Liver (tissue), 9 donors: ENCODE measurements around the gene CDK15. TPM values are rescaled to one million over a fixed set of nuclear protein-coding genes. Genes with fewer than 3 reads are reported as not detected.

Source experiments
- DNase-seq: peaks from one replicate; pipeline ENCODE4 v3.0.0-alpha.2; 2017; ENCODE audit warnings: low spot score
- H3K27ac ChIP-seq, 2 donors: one replicate each; pipeline ENCODE4 v1.7.0; 2013; ENCODE audit warnings: inconsistent platforms in 2 of 2, low read length in 2 of 2, control low read depth in 1 of 2, low read depth in 1 of 2, mild to moderate bottlenecking in 1 of 2
- H3K27me3 ChIP-seq, 4 donors: one replicate each; pipeline versions ENCODE4 v1.6.1 to v1.7.0; 2013; ENCODE audit warnings: low read length in 3 of 4, inconsistent platforms in 1 of 4, mild to moderate bottlenecking in 1 of 4, moderate library complexity in 1 of 4; ENCODE audit not compliant: control insufficient read depth in 4 of 4, insufficient read depth in 4 of 4
- H3K36me3 ChIP-seq, 4 donors: one replicate each; pipeline versions ENCODE4 v1.6.1 to v1.7.0; 2013; ENCODE audit warnings: low read length in 3 of 4, mild to moderate bottlenecking in 3 of 4, low read depth in 1 of 4, moderate library complexity in 1 of 4; ENCODE audit not compliant: control insufficient read depth in 4 of 4, insufficient read depth in 3 of 4
- H3K4me1 ChIP-seq, 4 donors: one replicate each; pipeline versions ENCODE4 v1.6.1 to v1.7.0; 2013; ENCODE audit warnings: low read length in 3 of 4, mild to moderate bottlenecking in 3 of 4, moderate library complexity in 1 of 4; ENCODE audit not compliant: control insufficient read depth in 4 of 4, insufficient read depth in 4 of 4
- H3K4me3 ChIP-seq, 3 donors: one replicate each; pipeline versions ENCODE4 v1.6.1 to v1.7.0; 2013; ENCODE audit warnings: low read length in 3 of 3, control low read depth in 1 of 3, low read depth in 1 of 3, mild to moderate bottlenecking in 1 of 3
- H3K9ac ChIP-seq, 2 donors: one replicate each; pipeline ENCODE4 v1.7.0; 2013; ENCODE audit warnings: low read length in 2 of 2, mild to moderate bottlenecking in 2 of 2, moderate library complexity in 2 of 2, control low read depth in 1 of 2, low read depth in 1 of 2
- H3K9me3 ChIP-seq, 4 donors: one replicate each; pipeline versions ENCODE4 v1.6.1 to v1.7.0; 2013; ENCODE audit warnings: low read length in 3 of 4; ENCODE audit not compliant: control insufficient read depth in 4 of 4
- ATF3 ChIP-seq: IDR thresholded peaks from 2 replicates; pipeline ENCODE4 v1.6.1; 2016; ENCODE audit warnings: antibody characterized with exemption
- CTCF ChIP-seq: fragments of 150-350 bp; IDR thresholded peaks from 2 replicates; pipeline ENCODE4 v1.5.1; 2017; ENCODE audit warnings: improper control_type of control experiment, low read depth, low read length; ENCODE audit not compliant: missing input control
- EGR1 ChIP-seq, 2 donors: IDR thresholded peaks; 2 replicates each; pipeline ENCODE4 v1.6.1; 2016 to 2018; ENCODE audit warnings: antibody characterized with exemption in 2 of 2, low read depth in 2 of 2
- FOXA1 ChIP-seq: IDR thresholded peaks from 2 replicates; pipeline ENCODE4 v1.6.1; 2016; ENCODE audit warnings: antibody characterized with exemption
- FOXA2 ChIP-seq: IDR thresholded peaks from 2 replicates; pipeline ENCODE4 v1.6.1; 2016; ENCODE audit warnings: antibody characterized with exemption
- GABPA ChIP-seq, 2 donors: IDR thresholded peaks in 1 of 2; conservative IDR thresholded peaks in 1 of 2; 2 replicates each; pipeline ENCODE4 v1.6.1; 2016; ENCODE audit warnings: antibody characterized with exemption in 2 of 2, mild to moderate bottlenecking in 1 of 2, moderate library complexity in 1 of 2
- HNF4A ChIP-seq, 2 donors: conservative IDR thresholded peaks; 2 replicates each; pipeline ENCODE4 v1.6.1; 2016; ENCODE audit warnings: antibody characterized with exemption in 2 of 2, mild to moderate bottlenecking in 2 of 2
- HNF4G ChIP-seq: IDR thresholded peaks from 2 replicates; pipeline ENCODE4 v1.6.1; 2016; ENCODE audit warnings: antibody characterized with exemption
- JUND ChIP-seq, 2 donors: IDR thresholded peaks; 2 replicates each; pipeline ENCODE4 v1.6.1; 2016; ENCODE audit warnings: antibody characterized with exemption in 2 of 2
- MAX ChIP-seq: IDR thresholded peaks from 2 replicates; pipeline ENCODE4 v1.6.1; 2016; ENCODE audit warnings: antibody characterized with exemption
- NR2F2 ChIP-seq: IDR thresholded peaks from 2 replicates; pipeline ENCODE4 v1.6.1; 2016; ENCODE audit warnings: antibody characterized with exemption
- RAD21 ChIP-seq, 2 donors: IDR thresholded peaks; 2 replicates each; pipeline ENCODE4 v1.6.1; 2016; ENCODE audit warnings: antibody characterized with exemption in 2 of 2, mild to moderate bottlenecking in 2 of 2
- REST ChIP-seq: IDR thresholded peaks from 2 replicates; pipeline ENCODE4 v1.6.1; 2016; ENCODE audit warnings: antibody characterized with exemption, mild to moderate bottlenecking
- RXRA ChIP-seq, 2 donors: IDR thresholded peaks; 2 replicates each; pipeline ENCODE4 v1.6.1; 2017 to 2018; ENCODE audit warnings: antibody characterized with exemption in 2 of 2, mild to moderate bottlenecking in 1 of 2
- SP1 ChIP-seq: IDR thresholded peaks from 2 replicates; pipeline ENCODE4 v1.6.1; 2018; ENCODE audit warnings: antibody characterized with exemption, mild to moderate bottlenecking
- TAF1 ChIP-seq: conservative IDR thresholded peaks from 2 replicates; pipeline ENCODE4 v1.6.1; 2016; ENCODE audit warnings: antibody characterized with exemption, mild to moderate bottlenecking
- ZBTB33 ChIP-seq: IDR thresholded peaks from 2 replicates; pipeline ENCODE4 v1.6.1; 2016; ENCODE audit warnings: antibody characterized with exemption
- WGBS: extraction: QIAGEN DNeasy Blood & Tissue Kit; methylation state at CpG from one replicate; pipeline ENCODE4 v1.1.7; 2013; 5-methylcytosine and 5-hydroxymethylcytosine counted together
- polyA plus RNA-seq, 2 donors: library from polyadenylated mRNA; stranded (reverse) in 1 of 2; unstranded in 1 of 2; fragments of 200-250 nt in 1 of 2; fragments of >200 nt in 1 of 2; fragmentation: Nextera tagmentation in 1 of 2; extraction: Ambion mirVana in 1 of 2; gene quantifications; one replicate each; pipeline versions ENCODE4 v1.2.1 to v1.2.3, GENCODE V29; 2013 to 2015
- total RNA-seq, 2 donors: library from RNA; depleted of rRNA; stranded (reverse); fragments of >200 nt; gene quantifications; one replicate each; pipeline ENCODE4 v1.2.3, GENCODE V29; 2014
- donor health status: healthy.
- donor health status: healthy.
- donor health status: healthy.
- donor health status: healthy.
- donor health status: healthy.

CDK15 gene
- total and polyA plus RNA-seq, 4 donors, result under 0.01 to 0.47 (median 0.06) TPM; not detected in 1

GRCh38 chr2:201879996-201880395 is 73.7 kb downstream of the CDK15 start:
- H3K27ac ChIP-seq, result no peak overlapping the region
- H3K4me1 ChIP-seq, result no peaks in the 10 kb centered on the region
- DNase-seq, result no peak
- TF ChIP-seq ZBTB33, result no peak
- no peak for TF ChIP-seq CTCF
- no peak for TF ChIP-seq REST
- no peak for TF ChIP-seq RXRA (IDR thresholded peaks at IDR 0.05)
- TF ChIP-seq HNF4A (conservative IDR thresholded peaks at IDR 0.05), result no peak
- no peak for TF ChIP-seq HNF4G
- TF ChIP-seq GABPA (IDR thresholded peaks at IDR 0.05 in 1 of 2, conservative IDR thresholded peaks at IDR 0.05 in 1 of 2), result no peak
- no peak for TF ChIP-seq EGR1 (IDR thresholded peaks at IDR 0.05; ENCODE audit: low read depth in 2 of 2)
- no peak for TF ChIP-seq SP1
- TF ChIP-seq RAD21 (IDR thresholded peaks at IDR 0.05), result no peak
- no peak for TF ChIP-seq NR2F2
- no peak for TF ChIP-seq JUND (IDR thresholded peaks at IDR 0.05)
- no peak for TF ChIP-seq FOXA1
- no peak for TF ChIP-seq FOXA2
- TF ChIP-seq MAX, result no peak
- H3K9ac ChIP-seq, result no peak overlapping the region
- no peak overlapping the region for H3K4me3 ChIP-seq
- WGBS, result 80% methylated on average over 10 of the region's 10 CpGs
- H3K9me3 ChIP-seq, result no peaks in the 10 kb centered on the region
- peaks cover 0 to 3% (median 0%) of the 10 kb centered on the region in 4 donors for H3K27me3 ChIP-seq
- no peaks in the 10 kb centered on the region for H3K36me3 ChIP-seq

GRCh38 chr2:201880579-201880978 is 74.2 kb downstream of the CDK15 start:
- no peaks in the 10 kb centered on the region for H3K4me1 ChIP-seq
- no peak overlapping the region for H3K27ac ChIP-seq
- TF ChIP-seq TAF1, result no peak
- TF ChIP-seq HNF4A (conservative IDR thresholded peaks at IDR 0.05), result no peak
- no peak for TF ChIP-seq ATF3
- TF ChIP-seq REST, result no peak
- TF ChIP-seq FOXA1, result no peak
- TF ChIP-seq GABPA (IDR thresholded peaks at IDR 0.05 in 1 of 2, conservative IDR thresholded peaks at IDR 0.05 in 1 of 2), result no peak
- H3K4me3 ChIP-seq, result no peak overlapping the region
- H3K9me3 ChIP-seq, result no peaks in the 10 kb centered on the region
- no peak overlapping the region for H3K9ac ChIP-seq
- no peaks in the 10 kb centered on the region for H3K36me3 ChIP-seq
- WGBS, result 65% methylated on average over 3 of the region's 3 CpGs
- H3K27me3 ChIP-seq, result peaks cover 0 to 3% (median 0%) of the 10 kb centered on the region in 4 donors
- DNase-seq, result no peak
